GM21528 (cell line): Measurements from ENCODE around the gene PSMG4.

ENCODE experiments used
- ATAC-seq: cut with Tn5 transposase; IDR thresholded peaks from one replicate; pipeline ENCODE4 v1.9.1; 2021; ENCODE audit warnings: mild to moderate bottlenecking, moderate library complexity; ENCODE audit not compliant: unreplicated experiment, low FRiP score

PSMG4 gene

GRCh38 chr6:3287976-3288707, 29.4 kb downstream of the PSMG4 start:
- no peak for ATAC-seq

DNA sequence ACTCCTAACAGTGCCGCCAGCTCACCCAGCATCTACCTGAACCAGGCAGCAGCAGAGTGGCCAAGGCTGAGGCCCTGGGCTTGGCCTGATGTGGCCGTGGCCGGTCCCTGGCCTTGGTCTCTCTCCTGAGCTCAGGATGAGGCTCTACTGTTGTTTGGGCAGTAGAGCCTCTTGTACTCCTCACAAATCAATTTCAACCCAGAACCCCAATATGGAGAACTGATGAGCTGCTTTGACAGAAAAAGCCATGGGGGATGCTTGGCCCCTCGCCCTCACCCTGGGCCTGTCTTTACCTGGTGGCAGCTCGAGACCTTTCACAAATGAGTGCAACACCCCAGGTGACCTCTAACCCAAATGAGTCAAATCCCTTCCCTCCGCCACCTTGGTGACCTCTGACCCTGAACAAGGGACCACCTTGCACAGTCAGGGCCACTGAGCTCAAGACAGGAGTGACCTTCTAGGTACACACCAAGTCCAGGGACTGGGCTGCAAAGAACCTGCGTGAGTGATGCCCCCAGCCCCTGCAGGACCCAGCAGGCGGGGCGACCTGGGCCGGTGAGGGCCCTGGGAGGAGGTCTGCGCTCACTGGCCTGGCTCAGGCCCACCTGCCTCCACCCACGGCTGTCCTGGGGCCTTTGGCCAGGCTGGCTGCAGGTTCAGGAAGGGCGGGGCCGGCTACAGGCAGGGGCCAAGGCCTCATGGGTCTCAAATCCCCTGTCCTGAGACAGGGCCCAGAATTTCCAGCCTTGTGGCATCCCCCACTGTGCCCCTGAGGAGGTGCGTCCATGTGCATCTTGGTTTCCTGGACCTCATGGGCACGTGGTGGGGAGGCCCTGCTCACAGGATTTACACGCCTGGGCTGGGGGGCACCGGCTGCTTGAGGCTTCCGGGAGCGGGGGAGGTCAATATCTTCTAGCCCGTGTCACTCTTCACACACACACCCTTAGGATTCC, 30.2 kb downstream of the PSMG4 start:
- ATAC-seq = no peak

DNA sequence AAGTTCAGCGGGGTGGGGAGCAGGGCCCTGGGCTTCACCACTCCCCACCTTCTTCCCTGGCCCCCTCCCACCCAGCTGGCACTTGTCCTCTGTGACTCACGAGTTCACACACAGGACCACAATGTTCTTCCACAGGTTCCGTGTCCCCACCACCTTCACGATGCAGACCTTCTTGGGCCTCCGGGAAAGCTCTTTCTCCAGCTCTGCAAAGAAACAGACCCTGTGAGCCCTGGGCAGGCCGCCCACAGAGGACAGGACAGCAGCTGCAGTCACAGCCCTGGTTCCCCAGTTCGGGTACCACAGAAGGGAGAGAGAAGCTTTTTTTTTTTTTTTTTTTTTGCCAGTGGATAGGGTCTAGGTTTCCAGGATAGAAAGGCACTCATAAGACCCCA, 30.9 kb downstream of the PSMG4 start:
- no peak for ATAC-seq

- no peak for ATAC-seq
Observed at GRCh38 chr6:3290149-3290930, 31.6 kb downstream of the PSMG4 start.

GRCh38 chr6:3290931-3291211, 32.1 kb downstream of the PSMG4 start:
- ATAC-seq = no peak

GRCh38 chr6:3291346-3291745, 32.6 kb downstream of the PSMG4 start:
- ATAC-seq = no peak

- ATAC-seq = no peak
Observed at GRCh38 chr6:3291987-3292386, 33.2 kb downstream of the PSMG4 start.

DNA sequence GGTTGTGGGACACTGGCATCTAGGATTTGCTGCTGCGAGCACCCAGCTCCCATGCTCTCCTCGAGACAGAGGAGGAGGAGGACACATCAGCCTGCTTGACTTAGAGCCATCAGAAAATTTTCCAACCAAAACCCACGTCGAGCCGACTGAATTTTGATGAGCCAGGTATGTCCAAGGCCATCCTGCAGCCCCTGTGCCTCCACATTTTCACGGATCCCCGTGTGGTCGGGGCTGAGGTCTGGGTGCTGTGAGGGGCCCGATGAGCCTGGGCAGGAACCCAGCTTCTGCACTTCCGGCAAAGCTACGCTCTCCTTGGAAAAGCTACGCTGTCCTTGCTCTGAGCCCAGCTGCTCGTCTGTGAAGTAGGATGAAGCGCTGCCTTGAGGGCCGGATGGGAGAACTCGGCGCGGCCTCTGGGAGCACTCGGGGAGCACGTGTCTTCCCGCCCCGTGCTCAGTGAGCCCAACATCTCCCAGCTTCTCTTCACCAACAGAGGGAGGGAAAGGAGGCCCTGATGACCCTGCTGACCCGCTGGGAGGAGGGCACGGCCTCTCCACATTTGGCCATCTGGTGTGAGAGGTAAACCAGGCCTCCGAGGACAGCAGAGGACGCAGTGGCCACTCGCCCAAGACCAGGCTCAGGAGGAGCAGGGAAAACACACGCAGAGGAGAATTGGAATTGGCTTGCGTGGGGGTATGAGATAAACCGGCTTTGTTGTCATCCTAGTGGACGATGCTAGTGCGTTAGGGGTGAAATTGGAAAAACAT, 33.9 kb downstream of the PSMG4 start:
- no peak for ATAC-seq

GRCh38 chr6:3293271-3294155, 34.8 kb downstream of the PSMG4 start:
- ATAC-seq = no peak

- no peak for ATAC-seq
Observed at GRCh38 chr6:3294396-3294795, 35.6 kb downstream of the PSMG4 start.

- no peak for ATAC-seq
Observed at GRCh38 chr6:3294921-3295871, 36.4 kb downstream of the PSMG4 start.

GRCh38 chr6:3296078-3296477, 37.3 kb downstream of the PSMG4 start:
- no peak for ATAC-seq

DNA sequence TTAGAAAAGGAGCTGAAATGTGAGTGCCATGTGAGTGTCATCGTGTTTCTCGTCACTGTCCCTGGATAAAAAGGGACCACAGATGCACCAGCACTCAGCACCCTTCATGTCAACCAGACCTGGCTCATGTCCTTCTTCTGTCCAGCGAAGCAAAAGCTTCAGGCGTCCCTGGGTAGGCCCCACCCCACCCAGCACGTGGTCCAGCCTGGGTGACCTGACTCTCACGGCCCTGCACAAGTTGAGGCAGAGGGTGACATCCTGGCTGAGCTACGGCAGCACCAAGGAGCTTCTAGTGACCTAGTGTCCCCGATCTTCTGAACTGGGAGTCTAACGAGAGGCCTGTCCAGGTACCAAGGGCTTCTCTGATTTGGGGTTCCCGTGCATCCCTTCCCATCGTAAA, 37.8 kb downstream of the PSMG4 start:
- no peak for ATAC-seq

- no peak for ATAC-seq
Observed at GRCh38 chr6:3297006-3297405, 38.3 kb downstream of the PSMG4 start.

- no peak for ATAC-seq
Observed at GRCh38 chr6:3297909-3298308, 39.2 kb downstream of the PSMG4 start.

GRCh38 chr6:3299221-3299620, 40.5 kb downstream of the PSMG4 start:
- no peak for ATAC-seq

- no peak for ATAC-seq
Observed at GRCh38 chr6:3301506-3301905, 42.8 kb downstream of the PSMG4 start.

DNA sequence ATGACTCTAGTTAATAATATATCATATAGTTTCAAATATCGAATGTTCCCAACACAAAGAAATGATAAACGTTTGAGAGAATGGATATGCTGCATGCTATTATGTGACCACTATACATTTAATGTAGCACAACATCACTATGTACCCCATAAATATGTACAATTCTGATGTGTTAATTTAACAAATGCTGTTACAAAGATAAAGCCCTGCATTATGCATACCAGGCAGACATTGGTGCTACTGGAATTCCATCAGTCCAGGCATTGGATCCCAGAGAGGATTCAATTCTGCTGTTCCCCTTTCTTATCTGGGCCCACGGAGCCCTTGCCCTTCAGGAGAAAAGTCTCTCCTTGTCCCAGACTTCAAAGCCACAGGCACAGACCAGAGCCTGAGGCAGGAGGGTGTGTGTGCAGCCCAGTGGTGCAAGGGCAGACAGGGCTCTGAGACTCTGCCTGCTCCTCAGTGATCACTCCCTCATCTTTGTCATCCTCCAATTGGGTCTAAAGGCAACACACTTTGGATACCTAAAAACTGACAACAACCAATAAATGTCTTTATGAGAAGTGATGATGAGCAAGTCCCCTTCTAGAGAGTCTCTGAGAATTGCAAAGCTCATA, 45.2 kb downstream of the PSMG4 start:
- no peak for ATAC-seq
